Ovary (tissue), 9 donors: Measurements from ENCODE around the gene SEMA6A. TPM values are rescaled to one million over a fixed set of nuclear protein-coding genes. Genes with fewer than 3 reads are reported as not detected.

Source experiments
- DNase-seq, 5 donors: peaks; one replicate each; pipeline ENCODE4 v3.0.0-alpha.2; 2019 to 2020
- H3K27ac ChIP-seq, 2 donors: fragments of 200-600 bp; one replicate each; pipeline versions ENCODE4 v1.5.1 to v1.8.0; 2019 to 2022
- H3K27me3 ChIP-seq: fragments of 200-600 bp; one replicate; pipeline ENCODE4 v1.8.0; 2022
- H3K36me3 ChIP-seq: fragments of 200-600 bp; sonication (generic); one replicate; pipeline ENCODE4 v1.5.1; 2019
- H3K4me1 ChIP-seq: one replicate; pipeline ENCODE4 v1.8.1; 2013; ENCODE audit warnings: mild to moderate bottlenecking, moderate library complexity; ENCODE audit not compliant: insufficient read depth
- H3K4me3 ChIP-seq: fragments of 200-600 bp; sonication (generic); one replicate; pipeline ENCODE4 v1.5.1; 2017
- H3K9me3 ChIP-seq, 2 donors: fragments of 200-600 bp in 1 of 2; sonication (generic) in 1 of 2; one replicate each; pipeline versions ENCODE4 v1.5.1 to v1.8.1; 2013 to 2019; ENCODE audit warnings: mild to moderate bottlenecking in 1 of 2, moderate library complexity in 1 of 2
- CTCF ChIP-seq, 3 donors: fragments of 450-650 bp in 2 of 3; fragments of 200-600 bp in 1 of 3; IDR thresholded peaks; one replicate each; pipeline versions ENCODE4 v1.5.1 to v1.8.0; 2016 to 2022; ENCODE audit warnings: antibody characterized with exemption in 3 of 3, mild to moderate bottlenecking in 1 of 3
- EP300 ChIP-seq: sonication (generic); formaldehyde crosslinking; IDR thresholded peaks from one replicate; pipeline ENCODE4 v1.6.1; 2017; ENCODE audit warnings: antibody characterized with exemption
- POLR2A ChIP-seq: fragments of 450-650 bp; IDR thresholded peaks from one replicate; pipeline ENCODE4 v1.6.1; 2017; ENCODE audit warnings: antibody characterized with exemption, mild to moderate bottlenecking, moderate library complexity
- WGBS, 3 donors: extraction: QIAGEN DNeasy Blood & Tissue Kit in 1 of 3; methylation state at CpG; one replicate each; pipeline versions ENCODE4 v1.1.5 to v1.1.7; 2013 to 2017; 5-methylcytosine and 5-hydroxymethylcytosine counted together
- intact Hi-C, 4 donors: fragments of 100-400 bp; cut with DNase I; formaldehyde crosslinking; loops; one replicate each; pipeline versions ENCODE4 v1.11.0 to v1.15.1; 2022 to 2023
- polyA plus RNA-seq, 2 donors: library from polyadenylated mRNA; stranded (reverse); fragments of 200-250 nt in 1 of 2; fragments of 350-450 nt in 1 of 2; fragmentation: Illumina TruSeq in 1 of 2; extraction: RNeasy Lipid Tissue Mini Kit (QIAGEN cat#74804) in 1 of 2; gene quantifications; one replicate each; pipeline ENCODE4 v1.2.3, GENCODE V29; 2013 to 2014
- total RNA-seq, 7 donors: library from RNA; depleted of rRNA in 2 of 7; stranded (reverse); fragments of >200 nt in 2 of 7; fragmentation: NEBNext Ultra II Directional in 3 of 7; extraction: Animal tissue kit (Norgen Biotek cat#: 25700) in 3 of 7; gene quantifications; one replicate each; pipeline versions ENCODE4 v1.1.0 to v1.2.4, GENCODE V29; 2016 to 2023
- donor health status: DM: no; HTN: no; CAD: no; lungs with moderate emphysema.
- donor health status: DM: no; HTN: no; CAD: no.
- donor health status: Bipolar disorder and iron deficiency.
- donor health status: DM: yes; HTN: yes; CAD: no.
- donor health status: DM: no; HTN: no; CAD: no.
- donor health status: DM: yes; HTN: yes; CAD: no.

Gene SEMA6A
- total and polyA plus RNA-seq, 9 donors: 5.7 to 57.1 (median 26.3) TPM

- Histone ChIP-seq H3K4me3 (no peak overlapping the region), H3K4me1 (no peaks in the 10 kb centered on the region), H3K27ac (no peak overlapping the region), H3K27me3 (no peaks in the 10 kb centered on the region), H3K9me3 (no peaks in the 10 kb centered on the region), H3K36me3 (no peaks in the 10 kb centered on the region)
- intact Hi-C loops: no loop called here
- 82 to 85% (median 85%) methylated on average over 14 of the region's 14 CpGs for WGBS, 3 donors
- DNase-seq: no peak
- TF ChIP-seq CTCF (IDR thresholded peaks at IDR 0.05) (no peak), EP300 (no peak), POLR2A (no peak)
These were observed 130.0 kb downstream of the SEMA6A start for GRCh38 chr5:116444373-116445295.

DNA sequence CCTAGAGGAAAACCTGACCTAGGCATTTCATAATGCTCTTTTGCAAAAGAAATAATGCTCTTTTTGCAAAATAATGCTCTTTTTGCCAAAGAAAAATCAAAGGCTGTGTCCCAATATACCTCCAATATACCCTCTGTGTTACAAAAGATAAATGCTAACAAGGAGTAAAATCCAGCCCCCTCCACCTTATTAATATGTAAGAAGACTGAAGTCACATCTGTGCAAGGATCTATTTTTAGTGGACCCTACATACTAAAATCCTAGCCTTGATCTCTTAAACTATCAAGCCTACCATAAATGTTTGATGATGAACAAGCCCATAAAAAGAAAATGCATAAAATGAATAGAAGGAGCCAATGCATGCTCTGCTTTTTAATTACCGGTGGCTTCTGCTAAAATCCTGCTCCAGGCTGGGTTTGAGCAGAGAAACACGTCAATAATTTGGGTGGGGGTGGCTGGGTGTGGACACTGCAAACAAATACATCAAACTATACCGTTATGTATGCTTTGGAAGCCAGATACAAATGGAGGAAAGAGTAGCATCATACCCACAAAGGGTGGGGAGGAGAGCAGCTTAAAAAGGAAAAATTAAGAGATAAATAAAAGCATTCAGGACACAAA is 131.6 kb downstream of the SEMA6A start:
- Histone ChIP-seq H3K4me3 (no peak overlapping the region), H3K9me3 (no peaks in the 10 kb centered on the region), H3K27ac (no peak overlapping the region), H3K36me3 (no peaks in the 10 kb centered on the region), H3K27me3 (no peaks in the 10 kb centered on the region), H3K4me1 (no peaks in the 10 kb centered on the region)
- intact Hi-C loops: no loop called here
- no peak for DNase-seq
- WGBS, 3 donors: 93 to 95% (median 94%) methylated on average over 3 of the region's 3 CpGs
- TF ChIP-seq CTCF (IDR thresholded peaks at IDR 0.05): no peak
- no peak for TF ChIP-seq POLR2A
- no peak for TF ChIP-seq EP300

DNA sequence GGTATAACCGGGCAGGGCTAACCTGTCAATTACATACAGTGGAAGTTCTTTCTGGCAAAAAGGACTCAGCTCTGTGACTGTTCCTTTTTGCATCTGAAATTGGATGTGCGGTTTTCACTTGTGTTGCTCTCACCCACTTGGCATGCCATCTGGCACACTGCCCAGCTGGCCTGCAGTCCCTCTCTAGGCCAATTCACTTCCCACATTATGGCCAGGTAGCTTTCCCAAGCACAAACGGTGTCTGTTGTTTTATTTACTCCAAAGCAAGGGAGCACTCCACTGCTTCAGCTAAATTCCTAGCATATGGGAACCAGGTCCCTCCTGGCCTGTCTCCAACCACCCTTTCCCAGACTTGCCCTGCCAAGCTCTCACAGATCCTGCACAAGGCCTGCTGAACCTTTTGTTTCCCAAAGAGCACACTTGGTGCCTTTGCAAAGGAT is 132.5 kb downstream of the SEMA6A start:
- no peak overlapping the region for H3K4me3 ChIP-seq
- no peak for DNase-seq
- no peaks in the 10 kb centered on the region for H3K4me1 ChIP-seq
- 57 to 58% (median 57%) methylated on average over 3 of the region's 3 CpGs for WGBS, 3 donors
- H3K9me3 ChIP-seq: no peaks in the 10 kb centered on the region
- no peaks in the 10 kb centered on the region for H3K27me3 ChIP-seq
- H3K36me3 ChIP-seq: no peaks in the 10 kb centered on the region
- no peak for TF ChIP-seq EP300
- no peak for TF ChIP-seq CTCF (IDR thresholded peaks at IDR 0.05)
- no peak for TF ChIP-seq POLR2A
- H3K27ac ChIP-seq: no peak overlapping the region
- intact Hi-C loops: no loop called here

- Histone ChIP-seq H3K27me3 (no peaks in the 10 kb centered on the region), H3K4me1 (no peaks in the 10 kb centered on the region), H3K36me3 (no peaks in the 10 kb centered on the region), H3K27ac (no peak overlapping the region), H3K9me3 (no peaks in the 10 kb centered on the region), H3K4me3 (no peak overlapping the region)
- intact Hi-C loops: no loop called here
- no peak for DNase-seq
- WGBS, 3 donors: 87 to 93% (median 91%) methylated on average over 2 of the region's 2 CpGs
- TF ChIP-seq EP300: no peak
- TF ChIP-seq CTCF (IDR thresholded peaks at IDR 0.05): no peak
- no peak for TF ChIP-seq POLR2A
These were observed 133.4 kb downstream of the SEMA6A start for GRCh38 chr5:116441223-116441622.
